Activated naive CD8-positive, alpha-beta T cell treated with anti-CD3 and anti-CD28 coated beads, Interleukin-2, amount 50 U/mL, for 24 hours (primary cell): ENCODE data around the gene RANBP10.

Experiments used
- ATAC-seq: fragments of 150-1000 bp; cut with Tn5 transposase; one replicate; pipeline ENCODE4 v1.10.0; 2021
- DNase-seq: peaks from one replicate; pipeline ENCODE4 v3.0.0; 2021
- H3K27ac Mint-ChIP-seq: one replicate; pipeline ENCODE4 v1.8.0; 2021; ENCODE audit warnings: mild to moderate bottlenecking, mixed read lengths
- H3K27me3 Mint-ChIP-seq: one replicate; pipeline ENCODE4 v1.8.0; 2021; ENCODE audit warnings: mixed read lengths
- H3K36me3 Mint-ChIP-seq: one replicate; pipeline ENCODE4 v1.8.0; 2021; ENCODE audit warnings: low read depth, mixed read lengths
- H3K4me1 Mint-ChIP-seq: one replicate; pipeline ENCODE4 v1.8.0; 2021; ENCODE audit warnings: mixed read lengths
- H3K4me3 Mint-ChIP-seq: one replicate; pipeline ENCODE4 v1.8.0; 2021; ENCODE audit warnings: mild to moderate bottlenecking, moderate library complexity, mixed read lengths
- H3K9me3 Mint-ChIP-seq: one replicate; pipeline ENCODE4 v1.8.0; 2021; ENCODE audit warnings: mixed read lengths

RANBP10 gene

DNA sequence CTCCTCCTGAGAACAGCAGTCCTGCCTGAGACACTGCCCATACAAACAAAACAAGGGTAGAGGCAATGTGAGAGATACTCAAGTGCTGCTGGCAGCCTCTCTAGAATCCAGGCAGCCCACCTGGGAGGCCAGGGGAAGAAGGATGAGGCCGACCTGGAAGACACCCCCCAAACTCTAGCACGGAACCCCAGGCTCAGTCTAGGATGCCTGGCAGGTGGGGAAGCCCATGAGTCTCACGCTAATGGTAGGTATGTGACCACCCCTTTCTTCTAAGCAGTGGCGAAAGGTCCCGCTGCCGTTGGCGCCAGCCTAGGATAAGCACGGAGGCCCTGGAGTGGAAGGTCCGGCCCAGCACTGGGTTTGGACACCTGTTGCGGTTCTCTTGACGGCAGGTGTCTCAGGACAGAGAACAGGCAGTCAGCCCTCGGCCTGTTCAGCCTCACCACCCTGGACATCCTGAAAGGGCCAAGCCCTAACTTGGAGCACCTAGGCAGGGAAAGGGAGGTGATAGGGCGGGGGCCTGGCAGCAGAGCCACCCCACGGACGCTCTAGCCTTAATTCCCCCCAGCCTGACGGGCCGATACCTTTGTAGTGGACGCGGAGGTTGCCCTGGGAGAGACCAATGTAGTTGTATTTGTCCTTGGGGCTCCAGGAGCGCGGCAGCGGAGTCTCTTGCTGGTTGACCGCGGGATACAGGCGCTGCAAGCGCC lies 487 bp downstream of the RANBP10 start:
- no peak for ATAC-seq
- H3K36me3 Mint-ChIP-seq = peaks cover 38% of the 10 kb centered on the region

DNA sequence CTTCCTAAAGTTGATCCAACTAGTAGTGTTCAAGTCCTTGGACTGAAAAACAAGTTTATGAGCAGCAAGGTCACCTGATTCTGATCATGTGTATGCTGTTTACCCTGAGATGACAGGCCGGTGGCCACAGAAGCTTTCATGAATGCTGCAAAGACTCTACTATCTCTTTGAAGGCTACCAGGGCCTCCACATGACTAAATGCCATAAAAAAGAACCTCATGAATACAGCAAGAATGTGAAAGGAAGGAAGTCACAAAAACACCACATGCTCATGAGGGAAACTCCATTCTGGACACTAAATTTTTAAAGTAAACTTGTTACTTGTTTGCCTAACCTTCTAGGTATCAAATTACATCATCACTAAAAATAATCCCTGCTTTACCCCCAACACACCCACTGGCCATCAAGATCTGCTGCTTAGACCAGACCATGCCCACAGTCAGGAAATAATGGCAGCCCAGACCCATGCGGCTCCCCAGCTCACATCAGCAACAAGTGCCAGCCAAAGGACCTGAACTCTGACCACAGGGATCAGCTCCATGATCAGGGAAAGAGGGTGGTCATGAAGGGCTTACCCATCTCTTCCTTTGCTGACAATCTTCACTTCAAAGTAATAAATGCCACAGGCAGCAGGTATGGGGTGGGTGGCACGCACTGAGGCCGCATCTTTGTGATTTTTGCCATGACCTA lies 1.4 kb downstream of the RANBP10 start:
- H3K4me3 Mint-ChIP-seq = peak overlapping the region; percentile 95
- H3K27ac Mint-ChIP-seq = peak overlapping the region; percentile 73
- H3K27me3 Mint-ChIP-seq = no peaks in the 10 kb centered on the region
- ATAC-seq (no peak), DNase-seq (no peak)
- peaks cover 59% of the 10 kb centered on the region for H3K4me1 Mint-ChIP-seq
- no peaks in the 10 kb centered on the region for H3K9me3 Mint-ChIP-seq
- H3K36me3 Mint-ChIP-seq = peaks cover 43% of the 10 kb centered on the region

More for the DNA sequence above, 487 bp downstream of the RANBP10 start:
- Mint-ChIP-seq H3K9me3 (no peaks in the 10 kb centered on the region), H3K4me1 (peaks cover 51% of the 10 kb centered on the region), H3K27ac (peak overlapping the region; percentile 73), H3K27me3 (no peaks in the 10 kb centered on the region), H3K4me3 (peak overlapping the region; percentile 95)
- DNase-seq = peak; percentile 13

DNA sequence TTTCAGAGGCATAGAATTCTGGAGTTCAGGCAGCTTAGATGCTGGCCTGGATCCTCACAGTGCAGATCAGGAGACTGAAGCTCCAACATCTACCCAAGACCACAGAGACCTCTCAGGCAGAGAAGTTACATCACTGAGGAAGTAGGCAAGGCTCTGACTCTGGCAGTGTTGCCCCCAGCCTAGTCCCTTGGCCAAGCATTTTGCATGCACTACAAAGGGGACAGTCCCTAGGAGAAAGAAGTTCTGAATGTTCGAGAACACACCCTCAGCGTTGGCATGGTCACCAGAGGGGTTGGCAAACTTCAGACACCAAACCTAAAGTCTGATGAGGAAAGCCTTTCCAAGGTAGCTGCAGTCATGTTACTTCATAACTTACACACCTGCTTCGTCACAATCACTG lies 2.5 kb downstream of the RANBP10 start:
- H3K4me1 Mint-ChIP-seq = peaks cover 64% of the 10 kb centered on the region

DNA sequence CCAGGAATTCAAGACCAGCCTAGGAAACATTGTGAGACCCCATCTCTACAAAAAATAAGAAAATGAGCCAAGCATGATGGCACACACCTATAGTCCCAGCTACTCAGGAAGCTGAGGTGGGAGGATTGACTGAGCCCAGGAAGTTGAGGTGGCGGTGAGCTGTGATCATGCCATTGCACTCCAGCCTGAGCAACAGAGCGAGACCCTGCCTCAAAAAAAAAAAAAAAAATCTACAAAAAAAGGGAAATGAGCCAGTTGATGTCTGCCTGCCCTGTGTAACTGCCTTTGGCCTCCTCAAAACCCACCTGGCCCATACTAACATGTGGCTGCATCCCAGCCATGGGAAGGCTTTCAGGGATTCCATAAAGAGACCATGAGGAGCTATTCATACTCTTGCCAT lies 4.5 kb downstream of the RANBP10 start:
- H3K4me3 Mint-ChIP-seq = peak overlapping the region; percentile 8
- no peak for ATAC-seq

More for the DNA sequence above, 2.5 kb downstream of the RANBP10 start:
- ATAC-seq = no peak
- H3K36me3 Mint-ChIP-seq = peaks cover 47% of the 10 kb centered on the region
- H3K4me3 Mint-ChIP-seq = peak overlapping the region; percentile 18
- DNase-seq = peak; percentile 30
- peak overlapping the region; percentile 59 for H3K27ac Mint-ChIP-seq
- no peaks in the 10 kb centered on the region for H3K27me3 Mint-ChIP-seq
- H3K9me3 Mint-ChIP-seq = no peaks in the 10 kb centered on the region

DNA sequence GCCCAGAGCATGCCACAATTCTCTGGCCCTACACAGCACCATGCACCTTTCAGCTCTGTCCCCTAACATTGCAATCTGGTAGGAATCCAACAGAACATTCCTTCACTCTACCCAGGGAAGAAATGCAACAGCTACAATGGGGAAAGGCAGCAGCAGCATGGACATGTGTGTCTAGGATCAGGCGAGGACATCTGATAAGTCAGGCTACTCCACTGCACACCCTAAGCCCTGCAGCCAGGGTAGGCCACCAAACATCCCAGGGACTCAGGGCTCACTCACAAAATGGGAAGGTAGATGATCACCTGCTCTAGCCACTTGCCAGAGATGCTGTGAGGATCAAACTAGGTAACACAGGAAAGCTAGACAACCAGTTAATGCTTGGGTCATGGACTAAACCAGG lies 5.1 kb downstream of the RANBP10 start:
- Mint-ChIP-seq H3K9me3 (no peaks in the 10 kb centered on the region), H3K4me1 (peaks cover 61% of the 10 kb centered on the region), H3K4me3 (no peak overlapping the region), H3K36me3 (peaks cover 55% of the 10 kb centered on the region), H3K27ac (no peak overlapping the region), H3K27me3 (no peaks in the 10 kb centered on the region)
- ATAC-seq (no peak), DNase-seq (no peak)

More for the DNA sequence above, 4.5 kb downstream of the RANBP10 start:
- Mint-ChIP-seq H3K4me1 (peaks cover 61% of the 10 kb centered on the region), H3K27me3 (no peaks in the 10 kb centered on the region), H3K36me3 (peaks cover 52% of the 10 kb centered on the region), H3K27ac (peak overlapping the region; percentile 59), H3K9me3 (no peaks in the 10 kb centered on the region)
- no peak for DNase-seq

DNA sequence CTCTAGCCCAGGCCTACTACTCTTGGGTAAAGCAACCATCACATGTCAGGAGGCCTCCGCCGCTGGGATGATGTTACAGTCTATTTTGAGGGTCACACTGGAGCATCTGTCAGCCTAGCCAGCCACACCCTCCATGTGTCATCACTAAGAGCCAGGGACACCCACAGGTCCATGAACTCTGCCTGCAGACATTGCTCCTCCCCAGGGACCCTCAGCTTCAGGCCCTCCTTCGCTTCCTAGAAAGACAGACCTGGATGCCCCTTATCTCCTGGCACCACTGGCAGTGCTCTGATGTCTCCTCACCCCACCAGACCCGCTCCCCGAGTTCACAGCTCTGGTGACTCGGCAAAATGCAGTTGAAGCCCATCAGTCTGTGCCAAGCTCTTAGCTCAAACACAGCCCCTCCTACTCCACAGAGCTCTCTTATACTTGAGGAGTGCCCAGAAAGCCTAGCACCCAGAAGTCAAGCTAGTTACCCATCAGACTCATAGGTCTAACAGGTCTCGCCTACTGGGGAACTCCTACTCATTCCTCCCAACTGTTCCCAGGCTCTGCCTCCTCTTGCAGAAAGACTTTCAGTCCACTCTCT lies 5.9 kb downstream of the RANBP10 start:
- peak overlapping the region; percentile 53 for H3K27ac Mint-ChIP-seq
- H3K36me3 Mint-ChIP-seq = peaks cover 56% of the 10 kb centered on the region
- no peak for ATAC-seq
- no peaks in the 10 kb centered on the region for H3K9me3 Mint-ChIP-seq
- H3K4me1 Mint-ChIP-seq = peaks cover 59% of the 10 kb centered on the region
- no peak overlapping the region for H3K4me3 Mint-ChIP-seq
- no peaks in the 10 kb centered on the region for H3K27me3 Mint-ChIP-seq
- no peak for DNase-seq

DNA sequence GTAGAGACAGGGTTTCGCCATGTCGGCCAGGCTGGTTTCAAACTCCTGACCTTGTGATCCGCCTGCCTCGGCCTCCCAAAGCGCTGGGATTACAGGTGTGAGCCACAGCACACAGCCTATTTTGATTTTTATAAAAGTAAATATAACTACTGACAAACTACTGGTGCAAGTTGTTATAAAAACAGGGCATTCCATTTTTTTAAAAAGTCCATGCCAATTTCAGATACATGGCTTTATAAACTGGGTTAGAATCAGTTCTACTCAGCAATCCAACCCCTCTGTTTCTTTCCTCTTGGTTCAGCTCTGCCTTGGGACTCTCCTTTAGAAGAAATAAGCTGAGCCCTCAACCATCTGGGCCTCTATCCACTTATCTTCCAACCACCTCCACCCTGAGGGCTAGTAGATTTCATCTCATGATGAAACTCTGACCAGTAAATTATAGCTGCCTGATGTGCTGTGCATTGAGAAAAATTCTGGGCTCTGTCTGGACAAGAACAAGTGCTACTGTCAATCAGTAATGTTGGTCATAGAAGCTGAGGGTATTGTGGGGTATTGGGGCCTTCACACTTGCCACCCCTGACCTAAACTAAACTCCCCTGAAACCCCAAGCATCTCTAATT lies 10.2 kb downstream of the RANBP10 start:
- Mint-ChIP-seq H3K27me3 (no peaks in the 10 kb centered on the region), H3K4me1 (peaks cover 21% of the 10 kb centered on the region), H3K9me3 (no peaks in the 10 kb centered on the region), H3K27ac (peak overlapping the region; percentile 34), H3K4me3 (no peak overlapping the region), H3K36me3 (peaks cover 22% of the 10 kb centered on the region)
- no peak for DNase-seq
- no peak for ATAC-seq

DNA sequence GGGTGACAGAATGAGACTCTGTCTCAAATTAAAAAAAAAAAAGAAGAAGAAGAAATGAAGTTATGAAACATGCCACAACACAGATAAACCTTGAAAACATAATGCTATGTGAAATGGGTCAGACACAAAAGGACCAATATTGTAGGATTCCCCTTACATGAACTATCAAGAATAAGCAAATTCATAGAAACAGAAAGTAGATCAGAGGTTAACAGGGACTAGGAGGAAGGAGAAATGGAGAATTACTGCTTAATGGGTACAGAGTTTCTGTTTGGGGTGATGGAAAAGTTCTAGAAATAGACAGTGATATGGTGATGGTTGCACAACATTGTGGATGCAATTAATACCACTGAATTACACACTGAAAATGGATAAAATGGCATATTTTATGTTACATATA lies 16.3 kb downstream of the RANBP10 start:
- Mint-ChIP-seq H3K9me3 (no peaks in the 10 kb centered on the region), H3K36me3 (peaks cover 3% of the 10 kb centered on the region), H3K27ac (no peak overlapping the region), H3K4me1 (peaks cover 9% of the 10 kb centered on the region), H3K4me3 (no peak overlapping the region), H3K27me3 (no peaks in the 10 kb centered on the region)
- DNase-seq (no peak), ATAC-seq (no peak)

DNA sequence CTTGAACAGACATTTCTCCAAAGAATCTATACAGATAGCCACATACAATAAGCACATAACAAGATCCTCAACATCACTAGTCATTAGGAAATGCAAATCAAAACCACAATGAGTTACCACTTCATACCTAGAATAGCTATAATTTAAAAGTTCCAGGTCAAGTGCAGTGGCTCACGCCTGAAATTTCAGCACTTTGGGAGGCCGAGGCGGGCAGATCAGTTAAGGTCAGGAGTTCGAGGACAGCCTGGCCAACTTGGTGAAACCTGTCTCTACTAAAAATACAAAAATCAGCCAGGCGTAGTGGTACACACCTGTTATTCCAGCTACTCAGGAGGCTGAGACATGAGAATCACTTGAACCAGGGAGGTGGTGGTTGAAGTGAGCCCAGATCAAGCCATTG lies 19.9 kb downstream of the RANBP10 start:
- DNase-seq = no peak
- Mint-ChIP-seq H3K9me3 (no peaks in the 10 kb centered on the region), H3K4me3 (no peak overlapping the region), H3K27me3 (no peaks in the 10 kb centered on the region), H3K36me3 (peaks cover 5% of the 10 kb centered on the region), H3K4me1 (peaks cover 13% of the 10 kb centered on the region), H3K27ac (no peak overlapping the region)
- ATAC-seq = no peak

DNA sequence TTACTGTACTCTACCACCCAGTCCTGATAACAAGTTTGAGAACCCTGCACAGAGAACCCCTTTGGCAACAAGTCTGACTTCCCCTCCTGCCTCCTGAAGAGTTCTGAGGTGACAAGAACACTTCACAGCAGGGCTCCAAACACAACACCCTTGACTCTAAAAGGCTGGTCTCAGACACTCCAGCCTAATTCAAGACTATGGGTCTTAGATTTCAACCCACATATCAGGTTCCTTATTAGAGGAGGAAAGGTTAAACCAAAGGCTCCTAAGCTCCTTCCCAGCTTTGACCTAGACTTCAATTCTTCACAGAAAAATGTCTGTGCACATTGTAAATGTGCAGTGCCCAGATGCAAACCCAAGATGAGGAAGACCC lies 23.0 kb downstream of the RANBP10 start:
- Mint-ChIP-seq H3K9me3 (no peaks in the 10 kb centered on the region), H3K36me3 (peaks cover 14% of the 10 kb centered on the region), H3K4me3 (no peak overlapping the region), H3K27me3 (no peaks in the 10 kb centered on the region), H3K27ac (no peak overlapping the region), H3K4me1 (peaks cover 31% of the 10 kb centered on the region)
- ATAC-seq = no peak
- DNase-seq = no peak

DNA sequence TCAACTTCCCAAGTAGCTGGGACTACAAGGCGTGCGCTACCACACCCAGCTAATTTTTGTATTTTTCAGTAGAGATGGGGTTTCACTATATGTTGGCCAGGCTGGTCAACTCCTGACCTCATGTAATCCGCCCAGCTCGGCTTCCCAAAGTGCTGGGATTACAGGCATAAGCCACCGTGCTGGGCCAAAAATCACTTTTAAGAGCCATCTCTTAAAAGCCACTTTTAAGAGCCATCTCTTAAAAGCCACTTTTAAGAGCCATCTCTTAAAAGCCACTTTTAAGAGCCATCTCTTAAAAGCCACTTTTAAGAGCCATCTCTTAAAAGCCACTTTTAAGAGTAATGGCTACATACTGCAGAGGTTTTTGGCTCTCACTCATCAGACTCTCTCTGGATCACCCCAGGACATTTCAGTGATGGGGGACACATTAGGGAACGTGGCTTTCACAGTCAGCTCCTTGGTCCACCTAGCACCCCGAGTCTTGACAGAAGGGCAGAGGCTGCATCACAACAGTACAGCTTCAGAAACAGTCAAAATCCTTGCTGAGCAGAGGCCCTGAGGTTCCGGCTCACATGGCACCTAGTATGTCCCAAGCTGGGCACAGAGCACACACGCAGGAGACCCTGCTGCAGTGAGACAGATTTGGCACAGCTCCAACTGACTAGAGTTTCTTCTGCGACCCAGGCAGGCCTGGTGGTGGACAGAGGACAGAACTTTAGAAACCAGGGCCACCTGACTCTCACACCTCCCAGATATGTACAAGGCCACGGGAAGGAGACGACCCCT lies 23.6 kb downstream of the RANBP10 start:
- Mint-ChIP-seq H3K4me3 (no peak overlapping the region), H3K4me1 (peaks cover 31% of the 10 kb centered on the region), H3K27me3 (no peaks in the 10 kb centered on the region), H3K9me3 (no peaks in the 10 kb centered on the region), H3K27ac (no peak overlapping the region), H3K36me3 (peaks cover 15% of the 10 kb centered on the region)
- DNase-seq (no peak), ATAC-seq (no peak)

DNA sequence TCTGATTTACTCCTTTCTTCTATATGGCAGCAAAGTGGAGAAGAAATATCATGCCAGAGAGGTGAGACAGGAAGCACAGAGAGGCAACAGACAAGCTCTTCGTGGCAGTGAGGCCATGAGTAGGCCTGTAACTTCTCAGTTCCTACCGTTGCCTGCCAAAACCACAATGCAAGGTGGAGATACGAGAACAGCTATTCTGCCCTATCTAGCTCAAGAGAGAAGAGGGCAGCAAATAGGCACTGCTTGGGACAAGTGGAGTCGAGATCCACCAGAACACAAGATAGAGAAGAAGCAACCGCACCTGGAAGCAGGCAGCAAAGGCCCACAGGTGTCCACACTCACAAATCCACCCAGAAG lies 24.8 kb downstream of the RANBP10 start:
- Mint-ChIP-seq H3K27ac (peak overlapping the region; percentile 36), H3K4me1 (peaks cover 30% of the 10 kb centered on the region), H3K9me3 (no peaks in the 10 kb centered on the region), H3K36me3 (peaks cover 13% of the 10 kb centered on the region), H3K27me3 (no peaks in the 10 kb centered on the region), H3K4me3 (no peak overlapping the region)
- no peak for DNase-seq
- ATAC-seq = no peak

DNA sequence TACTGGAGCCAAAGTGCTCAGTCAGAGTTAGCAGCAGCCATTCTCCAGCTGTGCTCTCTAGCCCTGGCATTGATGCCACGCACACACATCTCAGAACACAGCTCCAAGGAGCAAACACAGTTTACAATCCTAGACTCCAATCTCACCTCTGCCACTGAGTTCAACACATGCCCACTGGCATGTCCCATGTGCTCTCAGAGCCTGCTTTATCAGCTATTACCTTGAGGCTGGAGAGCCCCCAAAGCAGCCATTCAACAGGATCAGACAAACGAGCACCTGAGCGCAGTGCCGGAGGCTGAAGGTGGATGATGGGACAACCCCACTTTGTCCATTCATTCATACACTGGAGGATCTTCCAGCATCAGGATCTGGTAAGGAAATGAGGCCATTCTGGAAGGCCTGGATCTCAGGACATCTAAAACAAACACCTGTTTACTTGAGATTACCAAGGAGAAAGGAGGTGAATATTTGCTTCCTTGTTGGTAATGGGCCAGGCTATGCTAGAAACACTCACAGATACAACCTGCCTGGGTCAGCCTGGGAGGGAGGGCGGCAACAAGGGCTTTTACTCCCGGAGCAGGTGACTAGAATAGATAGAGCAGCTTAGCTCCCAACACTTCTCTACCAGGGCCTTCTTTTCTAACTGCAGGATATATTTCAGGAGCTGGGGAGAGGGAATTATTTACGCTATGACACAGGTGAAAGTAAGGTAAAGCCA lies 25.4 kb downstream of the RANBP10 start:
- ATAC-seq = no peak
- no peak for DNase-seq

More for the DNA sequence above, 25.4 kb downstream of the RANBP10 start:
- Mint-ChIP-seq H3K36me3 (peaks cover 13% of the 10 kb centered on the region), H3K4me1 (peaks cover 26% of the 10 kb centered on the region), H3K9me3 (no peaks in the 10 kb centered on the region), H3K27me3 (no peaks in the 10 kb centered on the region), H3K4me3 (no peak overlapping the region), H3K27ac (peak overlapping the region; percentile 36)
